ENCODE measurements around the gene C22orf42. TPM values are rescaled to one million over a fixed set of nuclear protein-coding genes. Genes with fewer than 3 reads are reported as not detected.

C22orf42 gene
- total RNA-seq, 1 donor from 2014 or later = not detected

GRCh38 chr22:32205974-32206773 is 47.1 kb upstream of the C22orf42 start:
- no peak for TF ChIP-seq CTCF (IDR thresholded peaks at IDR 0.05)
- peaks cover 6% of the 10 kb centered on the region for H3K27me3 ChIP-seq
- H3K4me1 ChIP-seq = no peaks in the 10 kb centered on the region
- H3K36me3 ChIP-seq = no peaks in the 10 kb centered on the region
- H3K9me3 ChIP-seq = no peaks in the 10 kb centered on the region
- no peak for DNase-seq (ENCODE audit: low spot score in 2 of 2)
- no peak overlapping the region for H3K4me3 ChIP-seq
- no peak overlapping the region for H3K27ac ChIP-seq
- intact Hi-C loops (cut with DNase I) = no loop called here

- peaks cover 6% of the 10 kb centered on the region for H3K27me3 ChIP-seq
- DNase-seq (ENCODE audit: low spot score in 2 of 2) = no peak
- H3K4me3 ChIP-seq = peak within 1 kb of the TSS in 1 of 2 donors; percentile 41
- TF ChIP-seq CTCF (IDR thresholded peaks at IDR 0.05) = no peak
- no peaks in the 10 kb centered on the region for H3K36me3 ChIP-seq
- no peaks in the 10 kb centered on the region for H3K9me3 ChIP-seq
- no peaks in the 10 kb centered on the region for H3K4me1 ChIP-seq
- H3K27ac ChIP-seq = no peak within 1 kb of the TSS
- intact Hi-C loops (cut with DNase I) = no loop called here
Measured at GRCh38 chr22:32204856-32205722, 46.0 kb upstream of the C22orf42 start, which contains the start of gene RFPL2. Gene RFPL2, minus strand, starts transcription at chr22:32205073. Its CDS starts 2,622 bp downstream, at chr22:32202451.

- Histone ChIP-seq H3K4me3 (peak overlapping the region in 1 of 2 donors; percentile 41), H3K9me3 (no peaks in the 10 kb centered on the region), H3K27ac (no peak overlapping the region), H3K36me3 (no peaks in the 10 kb centered on the region), H3K4me1 (no peaks in the 10 kb centered on the region), H3K27me3 (peaks cover 6% of the 10 kb centered on the region)
- DNase-seq (ENCODE audit: low spot score in 2 of 2) = no peak
- intact Hi-C loops (cut with DNase I) = no loop called here
- no peak for TF ChIP-seq CTCF (IDR thresholded peaks at IDR 0.05)
Measured at GRCh38 chr22:32204040-32204855, 45.1 kb upstream of the C22orf42 start.

- intact Hi-C loops (cut with DNase I) = no loop called here
- Histone ChIP-seq H3K27ac (no peak overlapping the region), H3K4me1 (no peaks in the 10 kb centered on the region), H3K36me3 (no peaks in the 10 kb centered on the region), H3K9me3 (no peaks in the 10 kb centered on the region), H3K27me3 (peaks cover 6% of the 10 kb centered on the region), H3K4me3 (peak overlapping the region in 1 of 2 donors; percentile 47)
- TF ChIP-seq CTCF (IDR thresholded peaks at IDR 0.05) = no peak
- DNase-seq (ENCODE audit: low spot score in 2 of 2) = no peak
Measured at GRCh38 chr22:32203181-32204039, 44.3 kb upstream of the C22orf42 start.

Data from ascending aorta (tissue), 2 donors.